Bronchial epithelial cell (primary cell): ENCODE measurements around the gene DNAL1. TPM values are rescaled to one million over a fixed set of nuclear protein-coding genes. Genes with fewer than 3 reads are reported as not detected.

ENCODE experiments used
- DNase-seq: peaks from one replicate; pipeline ENCODE4 v3.0.0-alpha.2; 2010; ENCODE audit warnings: low read depth
- FAIRE-seq: peaks from 2 replicates; lab custom pipeline; 2011; peaks lifted over from hg19 to GRCh38; lab: Jason Lieb, UNC
- H3K27me3 ChIP-seq: 2 replicates; pipeline ENCODE4 v1.5.1; 2011; ENCODE audit warnings: low read length; ENCODE audit not compliant: control insufficient read depth, insufficient read depth
- H3K36me3 ChIP-seq: 2 replicates; pipeline ENCODE4 v1.5.1; 2011; ENCODE audit warnings: low read length; ENCODE audit not compliant: control insufficient read depth, insufficient read depth
- H3K4me3 ChIP-seq: 2 replicates; pipeline ENCODE4 v1.5.1; 2011; ENCODE audit warnings: mild to moderate bottlenecking, low read depth, low read length, control low read depth
- CTCF ChIP-seq: IDR thresholded peaks from 2 replicates; pipeline ENCODE4 v1.5.1; 2011; ENCODE audit warnings: mild to moderate bottlenecking, moderate library complexity, low read length, control low read depth, inconsistent platforms; ENCODE audit not compliant: insufficient read depth, severe bottlenecking
- total RNA-seq: library from RNA; depleted of rRNA; stranded (reverse); fragments of >200 nt; gene quantifications from 2 replicates; pipeline ENCODE4 v1.2.1, GENCODE V29; 2014

DNAL1 gene
- total RNA-seq, 1 donor from 2014 or later = 5.8 TPM

GRCh38 chr14:73749706-73750530 is 105.1 kb downstream of the DNAL1 start:
- DNase-seq = no peak
- Histone ChIP-seq H3K4me3 (no peak overlapping the region), H3K27me3 (no peaks in the 10 kb centered on the region), H3K36me3 (peaks cover 6% of the 10 kb centered on the region)
- no peak for FAIRE-seq
- no peak for TF ChIP-seq CTCF

- FAIRE-seq (peak; percentile 68), DNase-seq (no peak)
- no peak for TF ChIP-seq CTCF
- Histone ChIP-seq H3K4me3 (no peak overlapping the region), H3K27me3 (no peaks in the 10 kb centered on the region), H3K36me3 (peaks cover 6% of the 10 kb centered on the region)
These were observed 105.7 kb downstream of the DNAL1 start for GRCh38 chr14:73750531-73750901.

GRCh38 chr14:73751157-73751691 is 106.4 kb downstream of the DNAL1 start:
- Histone ChIP-seq H3K36me3 (peaks cover 5% of the 10 kb centered on the region), H3K4me3 (no peak overlapping the region), H3K27me3 (no peaks in the 10 kb centered on the region)
- DNase-seq = no peak
- no peak for TF ChIP-seq CTCF
- FAIRE-seq = no peak

- no peaks in the 10 kb centered on the region for H3K27me3 ChIP-seq
- H3K36me3 ChIP-seq = peaks cover 2% of the 10 kb centered on the region
- H3K4me3 ChIP-seq = no peak overlapping the region
- DNase-seq = no peak
- TF ChIP-seq CTCF = peak; percentile 33
- FAIRE-seq = no peak
These were observed 107.7 kb downstream of the DNAL1 start for GRCh38 chr14:73752297-73752992.

Other genes starting within 250 kb of the DNAL1 start
- 18.2 and 27.7 TPM in 2 replicates for gene NUMB, start 186.4 kb upstream of the DNAL1 start, total RNA-seq
- gene RIOX1, start 154.1 kb upstream of the DNAL1 start, total RNA-seq = 16.1 and 25.8 TPM in 2 replicates
- gene ACOT1, start 107.8 kb upstream of the DNAL1 start, total RNA-seq = 0.64 and 1.1 TPM in 2 replicates
- under 0.01 TPM in 1 of 2 replicates, not detected in the other for gene HEATR4, start 86.0 kb upstream of the DNAL1 start, total RNA-seq
- 6.8 and 9.7 TPM in 2 replicates for gene ACOT2, start 75.8 kb upstream of the DNAL1 start, total RNA-seq
- 0.26 TPM in 2 replicates for gene ACOT4, start 53.1 kb upstream of the DNAL1 start, total RNA-seq
- gene ACOT6, start 32.5 kb upstream of the DNAL1 start, total RNA-seq = not detected in 2 replicates
- gene PNMA1, start 69.4 kb downstream of the DNAL1 start, total RNA-seq = 10.5 and 13.1 TPM in 2 replicates
- 5.8 and 7.2 TPM in 2 replicates for gene PTGR2, start 206.8 kb downstream of the DNAL1 start, total RNA-seq
- gene ZNF410, start 241.9 kb downstream of the DNAL1 start, total RNA-seq = 126 and 131 TPM in 2 replicates